Measurements from ENCODE around the gene GFRA1. TPM values are rescaled to one million over a fixed set of nuclear protein-coding genes. Genes with fewer than 3 reads are reported as not detected.

The GFRA1 gene
- polyA plus RNA-seq, 3 donors: not detected

DNA sequence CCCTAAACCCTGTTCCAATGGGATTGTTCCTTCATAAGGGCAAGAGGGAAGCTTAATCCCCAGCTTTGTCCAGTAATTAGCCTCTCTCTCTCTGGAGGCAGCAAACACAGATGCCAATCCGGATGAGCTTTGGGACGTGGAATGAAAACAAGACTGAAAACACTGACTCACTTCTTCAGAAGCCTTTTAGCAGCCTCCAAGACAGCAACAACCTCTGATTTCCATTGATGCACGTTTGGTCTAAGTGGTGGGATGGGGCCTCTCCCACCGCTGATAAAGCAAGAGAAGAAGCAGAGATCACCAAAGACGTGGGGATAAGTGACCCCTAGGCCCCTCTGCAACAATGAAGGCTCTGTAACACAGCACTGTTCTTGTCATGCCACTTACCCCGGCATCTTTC, 5.8 kb upstream of the GFRA1 start:
- no peak overlapping the region for H2AFZ ChIP-seq (ENCODE audit: insufficient read depth, low read depth, low read length, poor library complexity, severe bottlenecking)
- H3K27me3 ChIP-seq (ENCODE audit: control insufficient read depth in 2 of 2, insufficient read depth in 2 of 2, low read length in 2 of 2): peaks cover 26 to 44% of the 10 kb centered on the region in 2 donors
- H3K4me3 Mint-ChIP-seq: no peak overlapping the region
- no peak for DNase-seq
- H3K36me3 Mint-ChIP-seq: peaks cover 0 to 2% of the 10 kb centered on the region in 2 donors
- intact Hi-C loops (cut with micrococcal nuclease): no loop called here
- H3K4me2 ChIP-seq (replicated peaks; ENCODE audit: extremely low read depth, low read length, poor library complexity, severe bottlenecking): no peak overlapping the region
- H3K27ac Mint-ChIP-seq: no peak overlapping the region
- no peak overlapping the region for H3K9ac ChIP-seq (ENCODE audit: insufficient read depth, low read length, poor library complexity, severe bottlenecking)
- 86% methylated on average over 4 of the region's 6 CpGs for WGBS (ENCODE audit: insufficient coverage)
- no peak for TF ChIP-seq CTCF (IDR thresholded peaks at IDR 0.05)
- no peaks in the 10 kb centered on the region for H4K20me1 ChIP-seq (ENCODE audit: insufficient read depth, low read length)
- peaks cover 0 to 3% (median 0%) of the 10 kb centered on the region in 7 donors for H3K9me3 Mint-ChIP-seq
- no peaks in the 10 kb centered on the region for H3K4me1 ChIP-seq (ENCODE audit: control insufficient read depth in 1 of 2, insufficient read depth in 2 of 2, low read length in 2 of 2)
- peaks cover 26 to 37% (median 34%) of the 10 kb centered on the region in 3 donors for H3K27me3 Mint-ChIP-seq (ENCODE audit: low read depth in 3 of 3)
- no peaks in the 10 kb centered on the region for H3K79me2 ChIP-seq (ENCODE audit: insufficient read depth, low read length)
- no peak overlapping the region for H3K27ac ChIP-seq (ENCODE audit: low read depth in 1 of 2, low read length in 2 of 2)
- H3K4me3 ChIP-seq (replicated peaks in 1 of 3; ENCODE audit: low read depth in 2 of 3, low read length in 3 of 3): no peak overlapping the region
- no peaks in the 10 kb centered on the region for H3K36me3 ChIP-seq (replicated peaks in 1 of 2; ENCODE audit: control insufficient read depth in 1 of 2, insufficient read depth in 2 of 2, low read length in 2 of 2)
- H3K4me1 Mint-ChIP-seq: peaks cover 3% of the 10 kb centered on the region
- H3K9me3 ChIP-seq (replicated peaks in 1 of 2; ENCODE audit: control insufficient read depth in 1 of 2, insufficient read depth in 1 of 2, low read length in 2 of 2): peaks cover 0 to 6% of the 10 kb centered on the region in 2 donors

- WGBS (ENCODE audit: insufficient coverage): 92% methylated on average over 2 of the region's 3 CpGs
- no peak overlapping the region for H3K27ac Mint-ChIP-seq
- intact Hi-C loops (cut with micrococcal nuclease): no loop called here
Observed at GRCh38 chr10:116276981-116277380, 4.0 kb upstream of the GFRA1 start.

More at GRCh38 chr10:116276981-116277380, 4.0 kb upstream of the GFRA1 start:
- no peaks in the 10 kb centered on the region for H3K36me3 ChIP-seq (replicated peaks in 1 of 2; ENCODE audit: control insufficient read depth in 1 of 2, insufficient read depth in 2 of 2, low read length in 2 of 2)
- DNase-seq: no peak
- Mint-ChIP-seq H3K4me3 (peak overlapping the region in 1 of 2 donors; percentile 32), H3K4me1 (peaks cover 9% of the 10 kb centered on the region), H3K9me3 (peaks cover 0 to 14% (median 2%) of the 10 kb centered on the region in 7 donors), H3K36me3 (peaks cover 0 to 6% of the 10 kb centered on the region in 2 donors), H3K27me3 (ENCODE audit: low read depth in 3 of 3) (peaks cover 43 to 56% (median 48%) of the 10 kb centered on the region in 3 donors)
- no peaks in the 10 kb centered on the region for H4K20me1 ChIP-seq (ENCODE audit: insufficient read depth, low read length)
- H3K4me3 ChIP-seq (replicated peaks in 1 of 3; ENCODE audit: low read depth in 2 of 3, low read length in 3 of 3): no peak overlapping the region
- TF ChIP-seq CTCF (IDR thresholded peaks at IDR 0.05): no peak
- no peak overlapping the region for H3K27ac ChIP-seq (ENCODE audit: low read depth in 1 of 2, low read length in 2 of 2)
- H3K9ac ChIP-seq (ENCODE audit: insufficient read depth, low read length, poor library complexity, severe bottlenecking): no peak overlapping the region
- H3K4me2 ChIP-seq (replicated peaks; ENCODE audit: extremely low read depth, low read length, poor library complexity, severe bottlenecking): no peak overlapping the region
- peaks cover 40 to 61% of the 10 kb centered on the region in 2 donors for H3K27me3 ChIP-seq (ENCODE audit: control insufficient read depth in 2 of 2, insufficient read depth in 2 of 2, low read length in 2 of 2)
- H3K4me1 ChIP-seq (ENCODE audit: control insufficient read depth in 1 of 2, insufficient read depth in 2 of 2, low read length in 2 of 2): peaks cover 0 to 6% of the 10 kb centered on the region in 2 donors
- peaks cover 0 to 10% of the 10 kb centered on the region in 2 donors for H3K9me3 ChIP-seq (replicated peaks in 1 of 2; ENCODE audit: control insufficient read depth in 1 of 2, insufficient read depth in 1 of 2, low read length in 2 of 2)
- no peaks in the 10 kb centered on the region for H3K79me2 ChIP-seq (ENCODE audit: insufficient read depth, low read length)
- no peak overlapping the region for H2AFZ ChIP-seq (ENCODE audit: insufficient read depth, low read depth, low read length, poor library complexity, severe bottlenecking)

All from CD14-positive monocyte (primary cell).